Stimulated activated CD8-positive, alpha-beta memory T cell treated with anti-CD3 and anti-CD28 coated beads, Interleukin-4, amount 100 ng/mL, for 4 hours (primary cell): Measurements from ENCODE around the gene POLL.

Experiments used
- DNase-seq, 2 donors: peaks; one replicate each; pipeline ENCODE4 v3.0.0-alpha.2; 2020; ENCODE audit warnings: low read depth in 2 of 2, low spot score in 1 of 2

The POLL gene

GRCh38 chr10:101560298-101561067 is 27.6 kb downstream of the POLL start:
- no peak for DNase-seq

GRCh38 chr10:101559596-101560297 is 28.3 kb downstream of the POLL start:
- no peak for DNase-seq

GRCh38 chr10:101558671-101559595 is 29.1 kb downstream of the POLL start:
- DNase-seq, result no peak

- no peak for DNase-seq
These were observed 29.9 kb downstream of the POLL start for GRCh38 chr10:101558204-101558603.

- DNase-seq, result no peak
These were observed 30.5 kb downstream of the POLL start for GRCh38 chr10:101557541-101557940.

- no peak for DNase-seq
These were observed 35.6 kb downstream of the POLL start for GRCh38 chr10:101552442-101552841.

GRCh38 chr10:101550965-101551364 is 37.1 kb downstream of the POLL start:
- DNase-seq, result no peak

- DNase-seq, result no peak
These were observed 42.2 kb downstream of the POLL start for GRCh38 chr10:101545898-101546297.

GRCh38 chr10:101538446-101538845 is 49.6 kb downstream of the POLL start:
- DNase-seq, result no peak

GRCh38 chr10:101536800-101537199 is 51.3 kb downstream of the POLL start:
- no peak for DNase-seq

GRCh38 chr10:101535949-101536348 is 52.1 kb downstream of the POLL start:
- no peak for DNase-seq

- no peak for DNase-seq
These were observed 58.1 kb downstream of the POLL start for GRCh38 chr10:101529725-101530553.

- DNase-seq, result no peak
These were observed 58.9 kb downstream of the POLL start for GRCh38 chr10:101529207-101529606.
